SH-SY5Y (cell line): ENCODE measurements around the gene LIMA1.

Experiments
- GATA2 ChIP-seq: IDR thresholded peaks from 2 replicates; pipeline ENCODE4 v1.6.1; 2011; ENCODE audit warnings: mild to moderate bottlenecking, low read depth, low read length
- GATA3 ChIP-seq: IDR thresholded peaks from 2 replicates; pipeline ENCODE4 v1.6.1; 2011; ENCODE audit warnings: low read depth, mild to moderate bottlenecking, low read length, moderate library complexity

Gene LIMA1

GRCh38 chr12:50164963-50165362 lies 118.4 kb downstream of the LIMA1 start:
- TF ChIP-seq GATA3 (no peak), GATA2 (no peak)

- TF ChIP-seq GATA3 (no peak), GATA2 (no peak)
Observed at GRCh38 chr12:50162230-50162629, 121.1 kb downstream of the LIMA1 start.

- TF ChIP-seq GATA2 (no peak), GATA3 (no peak)
Observed at GRCh38 chr12:50160643-50161042, 122.7 kb downstream of the LIMA1 start.

- no peak for TF ChIP-seq GATA3
- no peak for TF ChIP-seq GATA2
Observed at GRCh38 chr12:50157259-50157658, 126.1 kb downstream of the LIMA1 start.

GRCh38 chr12:50156641-50157040 lies 126.7 kb downstream of the LIMA1 start:
- TF ChIP-seq GATA3 (no peak), GATA2 (no peak)

GRCh38 chr12:50151047-50151687 lies 132.2 kb downstream of the LIMA1 start:
- TF ChIP-seq GATA3 (no peak), GATA2 (no peak)

GRCh38 chr12:50149311-50149710 lies 134.0 kb downstream of the LIMA1 start:
- TF ChIP-seq GATA3 (no peak), GATA2 (no peak)

GRCh38 chr12:50147281-50147680 lies 136.0 kb downstream of the LIMA1 start:
- TF ChIP-seq GATA3 (no peak), GATA2 (no peak)

- TF ChIP-seq GATA3 (no peak), GATA2 (no peak)
Observed at GRCh38 chr12:50145439-50145838, 137.9 kb downstream of the LIMA1 start.

GRCh38 chr12:50142993-50143392 lies 140.3 kb downstream of the LIMA1 start:
- no peak for TF ChIP-seq GATA3
- no peak for TF ChIP-seq GATA2

- TF ChIP-seq GATA3 (no peak), GATA2 (no peak)
Observed at GRCh38 chr12:50132505-50133135, 150.7 kb downstream of the LIMA1 start.

- TF ChIP-seq GATA3 (no peak), GATA2 (no peak)
Observed at GRCh38 chr12:50129290-50129689, 154.0 kb downstream of the LIMA1 start.

GRCh38 chr12:50127546-50127945 lies 155.8 kb downstream of the LIMA1 start:
- TF ChIP-seq GATA3: no peak
